K562 (cell line): ENCODE data around the gene MICU1. TPM values are rescaled to one million over a fixed set of nuclear protein-coding genes. Genes with fewer than 3 reads are reported as not detected.
A peak's percentile ranks its signal among the peaks of the same experiment; 100 is the strongest.

Experiments
- ARHGAP35 ChIP-seq: fragments of 450-650 bp; IDR thresholded peaks from 2 replicates; pipeline ENCODE4 v1.6.1; 2018; ENCODE audit not compliant: partially characterized antibody
- ATF7 ChIP-seq: fragments of 450-650 bp; IDR thresholded peaks from 2 replicates; pipeline ENCODE4 v1.7.1; 2014; ENCODE audit warnings: mild to moderate bottlenecking, moderate library complexity
- DACH1 ChIP-seq: fragments of 450-650 bp; IDR thresholded peaks from 2 replicates; pipeline ENCODE4 v1.6.1; 2018; ENCODE audit not compliant: partially characterized antibody
- ILK ChIP-seq: fragments of 450-650 bp; IDR thresholded peaks from 2 replicates; pipeline ENCODE4 v1.6.1; 2016; ENCODE audit warnings: missing genetic modification characterization, low read depth, mild to moderate bottlenecking, missing compliant biosample characterization, moderate library complexity, borderline replicate concordance
- NFYB ChIP-seq: IDR thresholded peaks from 2 replicates; pipeline ENCODE4 v1.6.1; 2011; ENCODE audit warnings: mild to moderate bottlenecking, moderate library complexity; ENCODE audit not compliant: insufficient read length; ENCODE audit errors: extremely low read depth
- NR2C2 ChIP-seq, 2 experiments: fragments of 200-800 bp in 1 of 2; sonication (Bioruptor generic) in 1 of 2; sonication (generic) in 1 of 2; formaldehyde crosslinking in 1 of 2; IDR thresholded peaks; 2 replicates each; pipeline versions ENCODE4 v1.6.1 to v1.8.0; 2016 to 2022; ENCODE audit warnings: mild to moderate bottlenecking in 1 of 2, missing compliant biosample characterization in 1 of 2, missing genetic modification characterization in 1 of 2, missing genetic modification reagents in 1 of 2
- PCBP2 ChIP-seq: fragments of 200-400 bp; formaldehyde crosslinking; IDR thresholded peaks from 2 replicates; pipeline ENCODE4 v1.6.1; 2018; ENCODE audit warnings: low read length, low read depth, mild to moderate bottlenecking, moderate library complexity; ENCODE audit not compliant: poor library complexity, severe bottlenecking
- PML ChIP-seq: IDR thresholded peaks from 2 replicates; pipeline ENCODE4 v1.6.1; 2012; ENCODE audit warnings: low read length, inconsistent platforms
- RAD21 ChIP-seq, 2 experiments: fragments of 250-450 bp in 1 of 2; fragments of 450-650 bp in 1 of 2; sonication (Bioruptor Pico) in 1 of 2; formaldehyde crosslinking in 1 of 2; IDR thresholded peaks in 1 of 2; conservative IDR thresholded peaks in 1 of 2; 2 replicates each; pipeline versions ENCODE4 v1.4.0 to v1.8.0; 2020 to 2022; ENCODE audit warnings: mild to moderate bottlenecking in 2 of 2, moderate library complexity in 1 of 2
- SMAD3 ChIP-seq: fragments of 450-650 bp; formaldehyde crosslinking; conservative IDR thresholded peaks from 2 replicates; pipeline ENCODE4 v1.4.0; 2020; ENCODE audit warnings: mild to moderate bottlenecking
- SP2 ChIP-seq: IDR thresholded peaks from 2 replicates; pipeline ENCODE4 v1.6.1; 2011; ENCODE audit warnings: mild to moderate bottlenecking, low read depth, low read length, moderate library complexity; ENCODE audit not compliant: poor library complexity, severe bottlenecking; ENCODE audit errors: extremely low read depth
- TRIM24 ChIP-seq, 2 experiments: fragments of 450-650 bp; IDR thresholded peaks; 2 replicates each; pipeline ENCODE4 v1.6.1; 2016
- ZNF165 ChIP-seq: fragments of 250-450 bp; sonication (Bioruptor Pico); IDR thresholded peaks from 2 replicates; pipeline ENCODE4 v1.4.0; 2020; ENCODE audit warnings: borderline replicate concordance
- ZNF253 ChIP-seq: fragments of 250-450 bp; sonication (Bioruptor Pico); conservative IDR thresholded peaks from 2 replicates; pipeline ENCODE4 v1.6.1; 2021; ENCODE audit warnings: mild to moderate bottlenecking
- ZSCAN29 ChIP-seq: fragments of 450-650 bp; IDR thresholded peaks from 2 replicates; pipeline ENCODE4 v1.6.1; 2017
- polyA plus RNA-seq, 8 experiments: library from polyadenylated mRNA; depleted of rRNA in 4 of 8; stranded (reverse) in 5 of 8; unstranded in 3 of 8; fragments of >200 nt; fragmentation: Nextera tagmentation in 2 of 8; fragmentation: Illumina TruSeq in 1 of 8; extraction: Ambion mirVana in 2 of 8; extraction: Trizol in 1 of 8; gene quantifications; 2 replicates each; pipeline versions ENCODE4 v1.2.1 to v1.2.3, GENCODE V29; 2011 to 2014; ENCODE audit warnings: inconsistent platforms in 1 of 8, missing spikeins in 1 of 8
- total RNA-seq, 7 experiments: library from RNA; depleted of rRNA in 6 of 7; stranded (reverse); fragments of >200 nt in 6 of 7; fragmentation: Illumina TruSeq in 2 of 7; extraction: Trizol in 2 of 7; gene quantifications; 2 replicates each; pipeline versions ENCODE4 v1.2.1 to v1.2.3, GENCODE V29; 2011 to 2021; ENCODE audit warnings: low replicate concordance in 1 of 7
- TF ChIP-seq, protein P1 (sequence below): fragments of 200-800 bp; sonication (Bioruptor generic); IDR thresholded peaks from 2 replicates; pipeline ENCODE4 v1.6.1; 2017; ENCODE audit warnings: missing genetic modification characterization, missing compliant biosample characterization
- TF ChIP-seq, protein P2 (sequence below): fragments of 450-650 bp; formaldehyde crosslinking; IDR thresholded peaks from 2 replicates; pipeline ENCODE4 v1.4.0; 2022; ENCODE audit warnings: missing genetic modification characterization
- TF ChIP-seq, protein P3 (sequence below): fragments of 450-650 bp; conservative IDR thresholded peaks from 2 replicates; pipeline ENCODE4 v1.6.1; 2016; ENCODE audit warnings: missing genetic modification characterization, low read depth, mild to moderate bottlenecking, control low read depth, missing compliant biosample characterization
- TF ChIP-seq, protein P4 (sequence below): sonication (generic); formaldehyde crosslinking; IDR thresholded peaks from 2 replicates; pipeline ENCODE4 v1.4.0; 2020; ENCODE audit warnings: mild to moderate bottlenecking, missing genetic modification reagents

The MICU1 gene
- total and polyA plus RNA-seq, 9 of the 15 experiments (the other 6 are each of a cell fraction or from before 2014, with no cell fraction given) = 29.3 to 76.8 (median 48.4) TPM

DNA sequence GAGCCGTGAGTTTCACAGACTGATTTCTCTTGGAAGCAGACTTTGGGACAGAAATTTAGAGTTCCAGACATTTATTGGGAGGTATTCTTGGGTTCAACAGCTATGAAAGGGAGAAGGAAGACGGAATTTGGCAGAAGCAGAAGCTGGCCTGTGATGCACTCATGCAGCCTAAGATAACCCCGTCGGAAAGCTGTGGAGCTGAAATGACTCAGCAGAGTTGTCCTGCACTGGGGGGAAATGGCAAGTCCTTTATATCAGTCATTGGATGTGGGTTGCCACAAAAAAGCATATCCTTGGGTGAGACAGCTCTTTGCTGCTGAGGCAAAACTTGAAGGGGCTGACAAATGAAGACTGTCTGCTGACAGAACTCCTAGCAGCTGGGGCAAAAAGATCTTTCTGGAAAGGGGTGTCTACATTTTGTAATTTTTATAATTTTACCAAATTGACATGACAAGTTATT lies 11.5 kb upstream of the MICU1 start (continued):
- TF ChIP-seq, protein P1, sequence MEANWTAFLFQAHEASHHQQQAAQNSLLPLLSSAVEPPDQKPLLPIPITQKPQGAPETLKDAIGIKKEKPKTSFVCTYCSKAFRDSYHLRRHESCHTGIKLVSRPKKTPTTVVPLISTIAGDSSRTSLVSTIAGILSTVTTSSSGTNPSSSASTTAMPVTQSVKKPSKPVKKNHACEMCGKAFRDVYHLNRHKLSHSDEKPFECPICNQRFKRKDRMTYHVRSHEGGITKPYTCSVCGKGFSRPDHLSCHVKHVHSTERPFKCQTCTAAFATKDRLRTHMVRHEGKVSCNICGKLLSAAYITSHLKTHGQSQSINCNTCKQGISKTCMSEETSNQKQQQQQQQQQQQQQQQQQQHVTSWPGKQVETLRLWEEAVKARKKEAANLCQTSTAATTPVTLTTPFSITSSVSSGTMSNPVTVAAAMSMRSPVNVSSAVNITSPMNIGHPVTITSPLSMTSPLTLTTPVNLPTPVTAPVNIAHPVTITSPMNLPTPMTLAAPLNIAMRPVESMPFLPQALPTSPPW (CRISPR knock-in tag) = peak; percentile 73
- no peak for TF ChIP-seq ZNF165
- no peak for TF ChIP-seq NFYB
- TF ChIP-seq ARHGAP35 = no peak
- TF ChIP-seq ZSCAN29 = no peak
- no peak for TF ChIP-seq NR2C2 (CRISPR knock-in tag; IDR thresholded peaks at IDR 0.05)
- TF ChIP-seq NR2C2 (tag; IDR thresholded peaks at IDR 0.05) = 0 out of 2 replicates have a peak, but pooled peaks have one; percentile 39
- TF ChIP-seq RAD21 (CRISPR knock-in tag; conservative IDR thresholded peaks at IDR 0.05 in 1 of 2, IDR thresholded peaks at IDR 0.05 in 1 of 2) = peak; percentile 4 to 41; a peak in 1 of 4 replicates
- no peak for TF ChIP-seq PCBP2
- TF ChIP-seq ZNF253 = no peak
- TF ChIP-seq TRIM24 (IDR thresholded peaks at IDR 0.05) = peak; percentile 94 to 99
- TF ChIP-seq, protein P2, sequence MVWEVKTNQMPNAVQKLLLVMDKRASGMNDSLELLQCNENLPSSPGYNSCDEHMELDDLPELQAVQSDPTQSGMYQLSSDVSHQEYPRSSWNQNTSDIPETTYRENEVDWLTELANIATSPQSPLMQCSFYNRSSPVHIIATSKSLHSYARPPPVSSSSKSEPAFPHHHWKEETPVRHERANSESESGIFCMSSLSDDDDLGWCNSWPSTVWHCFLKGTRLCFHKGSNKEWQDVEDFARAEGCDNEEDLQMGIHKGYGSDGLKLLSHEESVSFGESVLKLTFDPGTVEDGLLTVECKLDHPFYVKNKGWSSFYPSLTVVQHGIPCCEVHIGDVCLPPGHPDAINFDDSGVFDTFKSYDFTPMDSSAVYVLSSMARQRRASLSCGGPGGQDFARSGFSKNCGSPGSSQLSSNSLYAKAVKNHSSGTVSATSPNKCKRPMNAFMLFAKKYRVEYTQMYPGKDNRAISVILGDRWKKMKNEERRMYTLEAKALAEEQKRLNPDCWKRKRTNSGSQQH (CRISPR knock-in tag) = no peak
- TF ChIP-seq, protein P3, sequence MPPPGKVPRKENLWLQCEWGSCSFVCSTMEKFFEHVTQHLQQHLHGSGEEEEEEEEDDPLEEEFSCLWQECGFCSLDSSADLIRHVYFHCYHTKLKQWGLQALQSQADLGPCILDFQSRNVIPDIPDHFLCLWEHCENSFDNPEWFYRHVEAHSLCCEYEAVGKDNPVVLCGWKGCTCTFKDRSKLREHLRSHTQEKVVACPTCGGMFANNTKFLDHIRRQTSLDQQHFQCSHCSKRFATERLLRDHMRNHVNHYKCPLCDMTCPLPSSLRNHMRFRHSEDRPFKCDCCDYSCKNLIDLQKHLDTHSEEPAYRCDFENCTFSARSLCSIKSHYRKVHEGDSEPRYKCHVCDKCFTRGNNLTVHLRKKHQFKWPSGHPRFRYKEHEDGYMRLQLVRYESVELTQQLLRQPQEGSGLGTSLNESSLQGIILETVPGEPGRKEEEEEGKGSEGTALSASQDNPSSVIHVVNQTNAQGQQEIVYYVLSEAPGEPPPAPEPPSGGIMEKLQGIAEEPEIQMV (tag) = 0 out of 2 replicates have a peak, but pooled peaks have one; percentile 19
- no peak for TF ChIP-seq SP2
- peak; percentile 87 for TF ChIP-seq ATF7
- TF ChIP-seq PML = peak; percentile 45; the same call in 1 of the 2 replicates
- TF ChIP-seq DACH1 = no peak
- TF ChIP-seq SMAD3 (CRISPR knock-in tag) = no peak
- TF ChIP-seq, protein P4, sequence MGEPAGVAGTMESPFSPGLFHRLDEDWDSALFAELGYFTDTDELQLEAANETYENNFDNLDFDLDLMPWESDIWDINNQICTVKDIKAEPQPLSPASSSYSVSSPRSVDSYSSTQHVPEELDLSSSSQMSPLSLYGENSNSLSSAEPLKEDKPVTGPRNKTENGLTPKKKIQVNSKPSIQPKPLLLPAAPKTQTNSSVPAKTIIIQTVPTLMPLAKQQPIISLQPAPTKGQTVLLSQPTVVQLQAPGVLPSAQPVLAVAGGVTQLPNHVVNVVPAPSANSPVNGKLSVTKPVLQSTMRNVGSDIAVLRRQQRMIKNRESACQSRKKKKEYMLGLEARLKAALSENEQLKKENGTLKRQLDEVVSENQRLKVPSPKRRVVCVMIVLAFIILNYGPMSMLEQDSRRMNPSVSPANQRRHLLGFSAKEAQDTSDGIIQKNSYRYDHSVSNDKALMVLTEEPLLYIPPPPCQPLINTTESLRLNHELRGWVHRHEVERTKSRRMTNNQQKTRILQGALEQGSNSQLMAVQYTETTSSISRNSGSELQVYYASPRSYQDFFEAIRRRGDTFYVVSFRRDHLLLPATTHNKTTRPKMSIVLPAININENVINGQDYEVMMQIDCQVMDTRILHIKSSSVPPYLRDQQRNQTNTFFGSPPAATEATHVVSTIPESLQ = 0 out of 2 replicates have a peak, but pooled peaks have one; percentile 32
- no peak for TF ChIP-seq ILK (tag)
